SK-N-SH (cell line): Measurements from ENCODE around the gene IGSF3.

Source experiments
- ELF1 ChIP-seq: IDR thresholded peaks from 2 replicates; pipeline ENCODE4 v1.4.0; 2012
- EP300 ChIP-seq, 2 experiments: IDR thresholded peaks; 2 replicates each; pipeline versions ENCODE4 v1.4.0 to v1.6.1; 2012; ENCODE audit warnings: borderline replicate concordance in 1 of 2, low read depth in 1 of 2, low read length in 1 of 2
- EZH2phosphoT487 ChIP-seq: fragments of 200-600 bp; sonication (generic); IDR thresholded peaks from 2 replicates; pipeline ENCODE4 v1.6.1; 2017; ENCODE audit warnings: low read depth, mixed run types, mild to moderate bottlenecking, antibody characterized with exemption, moderate library complexity, borderline replicate concordance
- MEF2A ChIP-seq: IDR thresholded peaks from 2 replicates; pipeline ENCODE4 v1.4.0; 2012; ENCODE audit warnings: low read depth, borderline replicate concordance
- MXI1 ChIP-seq: IDR thresholded peaks from 2 replicates; pipeline ENCODE4 v1.6.1; 2012; ENCODE audit warnings: mild to moderate bottlenecking, low read depth, low read length, improper control_type of control experiment
- POLR2AphosphoS5 ChIP-seq: IDR thresholded peaks from 2 replicates; pipeline ENCODE4 v1.6.1; 2012; ENCODE audit warnings: low read depth, low read length
- SIN3A ChIP-seq: IDR thresholded peaks from 2 replicates; pipeline ENCODE4 v1.6.1; 2012; ENCODE audit warnings: low read depth, mild to moderate bottlenecking, low read length, moderate library complexity, borderline replicate concordance
- YY1 ChIP-seq: IDR thresholded peaks from 2 replicates; pipeline ENCODE4 v1.4.0; 2012; ENCODE audit warnings: low read depth, mild to moderate bottlenecking
- TF ChIP-seq, protein P1 (sequence below): fragments of 200-600 bp; sonication (generic); IDR thresholded peaks from 2 replicates; pipeline ENCODE4 v1.6.1; 2017; ENCODE audit warnings: antibody characterized with exemption, mild to moderate bottlenecking, moderate library complexity
- TF ChIP-seq, protein P2 (sequence below): IDR thresholded peaks from 2 replicates; pipeline ENCODE4; 2012
- TF ChIP-seq, protein P3 (sequence below): fragments of 150-350 bp; IDR thresholded peaks from 2 replicates; pipeline ENCODE4 v1.6.1; 2016; ENCODE audit warnings: mild to moderate bottlenecking, low read depth, low read length

DNA sequence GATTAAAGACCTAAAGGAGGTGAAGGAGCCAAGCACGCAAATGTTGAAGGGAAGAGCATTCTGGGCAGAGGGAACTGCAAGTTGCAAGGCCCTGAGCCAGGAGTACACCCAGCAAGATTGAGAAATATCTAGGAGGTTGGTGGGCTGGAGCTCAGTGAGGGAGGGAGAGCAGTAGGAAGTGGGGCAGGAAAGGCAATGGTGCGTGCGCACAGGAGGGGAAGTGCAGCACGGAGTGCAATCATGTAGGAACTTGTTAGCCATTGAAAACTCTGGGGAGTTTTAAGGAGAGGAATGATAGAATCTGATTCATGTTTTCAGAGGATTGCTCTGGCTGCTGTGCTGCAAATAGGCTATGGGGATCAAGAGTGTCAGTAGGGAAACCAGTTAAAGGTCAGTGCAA, 13.2 kb upstream of the IGSF3 start:
- TF ChIP-seq, protein P1, sequence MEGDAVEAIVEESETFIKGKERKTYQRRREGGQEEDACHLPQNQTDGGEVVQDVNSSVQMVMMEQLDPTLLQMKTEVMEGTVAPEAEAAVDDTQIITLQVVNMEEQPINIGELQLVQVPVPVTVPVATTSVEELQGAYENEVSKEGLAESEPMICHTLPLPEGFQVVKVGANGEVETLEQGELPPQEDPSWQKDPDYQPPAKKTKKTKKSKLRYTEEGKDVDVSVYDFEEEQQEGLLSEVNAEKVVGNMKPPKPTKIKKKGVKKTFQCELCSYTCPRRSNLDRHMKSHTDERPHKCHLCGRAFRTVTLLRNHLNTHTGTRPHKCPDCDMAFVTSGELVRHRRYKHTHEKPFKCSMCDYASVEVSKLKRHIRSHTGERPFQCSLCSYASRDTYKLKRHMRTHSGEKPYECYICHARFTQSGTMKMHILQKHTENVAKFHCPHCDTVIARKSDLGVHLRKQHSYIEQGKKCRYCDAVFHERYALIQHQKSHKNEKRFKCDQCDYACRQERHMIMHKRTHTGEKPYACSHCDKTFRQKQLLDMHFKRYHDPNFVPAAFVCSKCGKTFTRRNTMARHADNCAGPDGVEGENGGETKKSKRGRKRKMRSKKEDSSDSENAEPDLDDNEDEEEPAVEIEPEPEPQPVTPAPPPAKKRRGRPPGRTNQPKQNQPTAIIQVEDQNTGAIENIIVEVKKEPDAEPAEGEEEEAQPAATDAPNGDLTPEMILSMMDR: no peak
- TF ChIP-seq EZH2phosphoT487 (no peak), ELF1 (no peak), MEF2A (no peak), MXI1 (no peak), EP300 (IDR thresholded peaks at IDR 0.05; ENCODE audit: borderline replicate concordance in 1 of 2, low read depth in 1 of 2, low read length in 1 of 2) (no peak), POLR2AphosphoS5 (no peak), YY1 (no peak), SIN3A (no peak)
- TF ChIP-seq, protein P2, sequence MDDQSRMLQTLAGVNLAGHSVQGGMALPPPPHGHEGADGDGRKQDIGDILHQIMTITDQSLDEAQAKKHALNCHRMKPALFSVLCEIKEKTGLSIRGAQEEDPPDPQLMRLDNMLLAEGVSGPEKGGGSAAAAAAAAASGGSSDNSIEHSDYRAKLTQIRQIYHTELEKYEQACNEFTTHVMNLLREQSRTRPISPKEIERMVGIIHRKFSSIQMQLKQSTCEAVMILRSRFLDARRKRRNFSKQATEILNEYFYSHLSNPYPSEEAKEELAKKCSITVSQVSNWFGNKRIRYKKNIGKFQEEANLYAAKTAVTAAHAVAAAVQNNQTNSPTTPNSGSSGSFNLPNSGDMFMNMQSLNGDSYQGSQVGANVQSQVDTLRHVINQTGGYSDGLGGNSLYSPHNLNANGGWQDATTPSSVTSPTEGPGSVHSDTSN: no peak
- TF ChIP-seq, protein P3, sequence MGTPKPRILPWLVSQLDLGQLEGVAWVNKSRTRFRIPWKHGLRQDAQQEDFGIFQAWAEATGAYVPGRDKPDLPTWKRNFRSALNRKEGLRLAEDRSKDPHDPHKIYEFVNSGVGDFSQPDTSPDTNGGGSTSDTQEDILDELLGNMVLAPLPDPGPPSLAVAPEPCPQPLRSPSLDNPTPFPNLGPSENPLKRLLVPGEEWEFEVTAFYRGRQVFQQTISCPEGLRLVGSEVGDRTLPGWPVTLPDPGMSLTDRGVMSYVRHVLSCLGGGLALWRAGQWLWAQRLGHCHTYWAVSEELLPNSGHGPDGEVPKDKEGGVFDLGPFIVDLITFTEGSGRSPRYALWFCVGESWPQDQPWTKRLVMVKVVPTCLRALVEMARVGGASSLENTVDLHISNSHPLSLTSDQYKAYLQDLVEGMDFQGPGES: no peak
